GM21737 (cell line): ENCODE measurements around the gene ADA.

Experiments used
- ATAC-seq: cut with Tn5 transposase; IDR thresholded peaks from one replicate; pipeline ENCODE4 v1.9.1; 2021; ENCODE audit warnings: mild to moderate bottlenecking, moderate library complexity; ENCODE audit not compliant: unreplicated experiment

ADA gene

GRCh38 chr20:44582311-44583025, 69.0 kb downstream of the ADA start, which contains the start of gene PKIG:
TSS of gene PKIG (plus strand) at chr20:44582579. CDS start at chr20:44614557, 31,978 bp downstream.
- no peak for ATAC-seq

DNA sequence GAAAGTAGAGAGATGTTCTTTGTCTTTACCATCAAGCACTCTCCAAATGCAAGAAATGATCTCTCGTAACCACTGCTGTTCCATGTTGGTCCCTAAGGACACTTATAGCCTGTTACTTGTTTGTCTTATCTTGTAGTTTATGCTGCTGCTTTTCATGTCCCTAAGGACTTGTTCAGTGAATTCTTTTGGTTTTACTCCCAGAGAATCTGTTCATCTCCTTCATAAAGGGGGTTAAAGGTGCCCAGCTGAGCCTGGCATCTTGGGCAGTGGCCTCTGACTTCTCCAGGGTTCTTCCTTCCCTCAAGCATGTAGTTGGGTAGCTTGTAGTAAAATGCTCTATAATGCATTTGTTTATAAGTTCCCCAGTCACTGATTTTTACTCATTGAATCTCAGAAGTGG, 70.0 kb downstream of the ADA start:
- ATAC-seq = no peak

DNA sequence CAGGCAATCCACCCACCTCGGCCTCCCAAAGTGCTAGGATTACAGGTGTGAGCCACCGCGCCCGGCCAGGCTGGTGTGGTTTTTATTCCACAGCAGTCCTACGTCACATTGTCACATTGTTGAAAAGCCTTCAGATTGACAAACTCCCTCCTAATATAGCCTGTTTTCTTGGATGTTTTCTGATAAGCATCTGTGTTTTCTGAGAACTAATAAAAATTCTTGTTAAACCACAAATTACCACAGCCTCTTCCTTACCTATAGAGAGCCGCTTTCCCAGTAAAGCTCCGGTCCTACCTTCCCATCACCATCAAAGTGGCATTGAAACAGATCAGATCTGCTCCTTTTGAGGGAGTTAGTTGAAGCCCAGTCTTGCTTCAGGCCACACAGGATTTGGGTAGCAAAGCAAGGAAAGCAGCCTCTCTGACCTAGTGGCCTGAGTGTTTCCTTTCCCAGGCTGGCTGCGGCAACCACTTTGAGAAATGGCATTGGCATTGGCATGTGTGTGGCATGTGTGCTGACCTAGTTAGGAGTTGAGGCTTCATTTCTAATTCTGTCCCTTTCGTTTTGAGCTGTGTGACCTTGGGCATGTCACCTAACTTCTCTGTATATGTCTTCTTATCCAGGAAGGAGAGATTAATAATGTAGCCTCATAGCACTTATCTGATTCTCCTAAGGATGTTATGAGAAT, 70.8 kb downstream of the ADA start:
- ATAC-seq = no peak

DNA sequence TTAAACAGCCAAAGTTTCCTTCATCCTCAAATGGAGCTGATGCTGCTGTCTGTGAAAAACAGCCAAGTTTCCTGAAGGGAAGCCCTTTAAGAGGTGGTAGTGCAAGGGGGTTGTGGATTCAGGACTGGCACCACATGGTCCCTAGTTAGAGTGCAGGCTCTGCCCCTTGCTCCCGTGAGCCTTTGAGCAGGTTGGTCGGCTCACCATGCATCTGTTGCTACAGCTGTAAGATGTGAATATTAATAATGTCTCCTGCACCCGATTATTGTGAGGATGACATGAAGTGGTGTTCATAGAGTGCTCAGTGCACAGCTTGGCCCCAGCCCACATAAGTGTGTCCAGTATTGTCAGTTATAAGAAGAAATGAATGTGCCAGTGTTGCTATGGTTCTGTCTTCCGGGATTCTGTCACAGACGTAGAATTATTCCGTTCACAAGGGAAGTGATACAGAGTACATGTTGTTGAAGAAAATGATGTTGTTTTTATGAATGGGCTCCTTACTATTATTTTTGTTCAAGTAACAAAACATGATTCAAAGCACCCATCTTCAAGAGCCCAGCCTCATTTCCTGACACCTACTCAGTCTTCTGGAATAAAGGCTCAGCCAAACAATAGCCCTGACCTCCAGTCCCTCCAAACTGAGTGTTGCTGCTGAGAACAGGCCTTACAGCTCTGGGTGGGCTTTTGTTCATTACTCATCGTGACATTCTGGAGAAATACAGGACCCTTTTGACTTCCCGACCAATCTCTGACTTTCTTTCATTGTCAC, 72.0 kb downstream of the ADA start:
- ATAC-seq = no peak

DNA sequence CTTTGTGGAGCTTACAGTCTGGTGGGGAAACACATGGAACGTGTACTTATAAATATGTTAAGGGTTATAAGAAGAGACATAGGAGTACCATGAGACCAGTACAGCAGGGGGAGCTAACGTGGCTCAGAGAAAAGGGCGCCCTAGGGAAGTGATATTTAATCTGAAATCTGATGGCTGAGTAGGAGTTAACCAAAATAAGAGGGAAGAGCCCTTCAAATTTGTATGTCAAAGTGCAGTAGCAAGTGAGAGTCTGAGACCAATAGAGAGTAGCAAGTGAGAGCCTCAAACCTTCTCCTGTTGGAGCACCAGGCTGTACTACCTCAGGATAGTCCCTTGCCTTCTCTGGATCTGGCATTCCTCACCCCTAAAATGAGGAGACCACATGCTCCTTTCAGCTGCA, 75.2 kb downstream of the ADA start:
- ATAC-seq = no peak

GRCh38 chr20:44574372-44574771, 77.1 kb downstream of the ADA start:
- no peak for ATAC-seq

DNA sequence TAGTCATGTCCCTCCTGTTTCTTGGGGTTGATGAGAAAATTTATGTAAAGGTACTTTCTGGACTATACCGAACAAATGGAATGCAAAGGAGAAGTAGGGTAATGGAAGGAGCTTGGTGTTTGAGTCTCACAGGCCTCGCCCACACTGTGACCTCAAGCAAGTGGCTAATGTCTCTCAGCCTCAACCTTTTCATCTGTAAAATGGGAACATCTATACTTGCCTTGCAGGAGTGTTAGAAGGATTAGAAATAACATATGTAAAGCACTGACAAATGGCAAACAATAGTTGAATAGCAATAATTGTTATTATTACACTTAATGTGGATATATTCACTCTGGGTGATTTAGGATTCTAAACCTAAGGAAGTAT, 78.0 kb downstream of the ADA start:
- no peak for ATAC-seq

GRCh38 chr20:44572551-44573500, 78.7 kb downstream of the ADA start:
- ATAC-seq = no peak

DNA sequence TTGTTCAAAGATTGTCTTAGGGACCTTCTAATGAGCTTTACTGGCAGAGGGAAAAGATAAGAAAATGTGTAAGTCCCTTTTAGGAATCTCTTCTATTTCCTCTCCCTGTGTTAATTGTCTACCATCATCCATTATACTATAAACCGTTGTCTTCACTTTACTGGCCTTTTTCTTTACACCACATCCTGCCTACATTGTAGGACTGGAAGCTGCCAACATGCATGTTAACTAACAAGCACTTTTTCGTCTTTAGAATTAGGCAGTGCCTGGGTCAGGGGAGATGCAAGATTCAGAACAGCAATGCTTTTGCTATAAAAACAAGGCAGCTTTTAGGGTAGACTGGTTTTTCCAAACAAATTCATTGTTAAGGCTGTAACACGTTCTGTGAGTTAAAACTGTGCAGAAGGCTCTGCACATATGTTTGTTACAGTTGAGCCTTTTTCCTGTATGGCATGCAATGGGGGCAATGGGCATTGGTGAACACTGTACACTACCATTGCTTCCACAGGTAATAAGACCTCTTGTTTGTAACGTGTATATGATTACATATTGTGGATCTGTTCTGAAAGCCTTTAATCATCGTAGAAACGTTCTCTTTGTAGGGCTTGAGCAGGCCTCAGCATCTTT, 80.0 kb downstream of the ADA start:
- no peak for ATAC-seq

- no peak for ATAC-seq
These were observed 81.1 kb downstream of the ADA start for GRCh38 chr20:44570367-44570766.
